GM18508 (cell line): ENCODE measurements around the gene SEMA6B.

ENCODE experiments used
- ATAC-seq: cut with Tn5 transposase; IDR thresholded peaks from one replicate; pipeline ENCODE4 v1.9.1; 2021; ENCODE audit warnings: moderate number of reproducible peaks; ENCODE audit not compliant: insufficient read depth, unreplicated experiment

Gene SEMA6B

DNA sequence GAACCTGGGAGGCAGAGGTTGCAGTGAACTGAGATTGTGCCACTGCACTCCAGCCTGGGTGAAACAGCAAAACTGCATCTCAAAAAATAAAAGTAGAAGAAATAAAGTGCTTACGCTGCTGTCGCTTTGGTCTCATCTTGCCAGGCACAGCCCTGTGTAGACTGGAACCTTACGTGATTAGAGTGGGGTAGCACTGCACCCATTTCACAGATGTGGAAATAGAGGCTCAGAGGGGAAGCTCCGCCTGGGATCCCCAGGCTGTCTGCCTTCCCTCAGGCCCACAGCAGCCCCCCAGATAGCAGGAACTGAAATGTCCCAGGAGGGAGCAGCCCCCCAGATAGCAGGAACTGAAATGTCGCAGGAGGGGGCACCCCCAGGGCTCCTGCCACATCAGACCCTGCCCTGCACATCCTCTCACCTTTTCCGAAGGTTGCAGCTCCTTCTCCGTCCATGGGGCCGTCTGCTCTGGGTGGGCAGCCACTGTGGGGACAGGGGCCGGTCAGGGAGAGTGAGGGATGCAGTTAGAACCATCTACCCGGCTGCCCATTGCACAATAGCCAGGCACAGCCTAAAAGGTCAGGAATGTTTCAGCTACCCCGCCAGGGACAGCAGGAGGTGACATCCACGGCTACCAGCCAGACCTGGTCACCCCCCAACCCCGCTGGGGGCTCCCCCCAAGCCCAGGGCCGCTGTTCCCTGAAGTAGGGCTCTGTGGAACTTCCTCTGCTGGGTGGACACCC lies 43.1 kb downstream of the SEMA6B start:
- ATAC-seq = no peak

- ATAC-seq = no peak
Observed at GRCh38 chr19:4515732-4516131, 43.8 kb downstream of the SEMA6B start.

DNA sequence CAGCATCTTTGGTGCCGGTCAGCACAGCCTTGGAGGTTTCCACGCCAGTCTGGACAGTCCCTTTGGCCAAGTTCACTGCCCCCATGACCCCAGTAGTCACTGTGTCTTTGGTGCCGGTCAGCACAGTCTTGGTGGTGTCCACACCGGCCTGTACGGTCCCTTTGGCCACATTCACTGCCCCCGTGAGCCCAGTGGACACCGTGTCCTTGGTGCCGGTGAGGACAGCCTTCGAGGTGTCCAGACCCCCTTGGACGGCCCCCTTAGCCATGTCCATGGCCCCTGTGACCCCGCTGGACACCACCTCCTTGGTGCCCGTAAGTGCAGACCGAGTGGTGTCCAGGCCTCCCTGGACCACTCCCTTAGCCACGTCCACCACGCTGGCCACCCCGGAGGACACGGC lies 46.2 kb downstream of the SEMA6B start:
- ATAC-seq = no peak

GRCh38 chr19:4512070-4512469 lies 47.4 kb downstream of the SEMA6B start:
- no peak for ATAC-seq

DNA sequence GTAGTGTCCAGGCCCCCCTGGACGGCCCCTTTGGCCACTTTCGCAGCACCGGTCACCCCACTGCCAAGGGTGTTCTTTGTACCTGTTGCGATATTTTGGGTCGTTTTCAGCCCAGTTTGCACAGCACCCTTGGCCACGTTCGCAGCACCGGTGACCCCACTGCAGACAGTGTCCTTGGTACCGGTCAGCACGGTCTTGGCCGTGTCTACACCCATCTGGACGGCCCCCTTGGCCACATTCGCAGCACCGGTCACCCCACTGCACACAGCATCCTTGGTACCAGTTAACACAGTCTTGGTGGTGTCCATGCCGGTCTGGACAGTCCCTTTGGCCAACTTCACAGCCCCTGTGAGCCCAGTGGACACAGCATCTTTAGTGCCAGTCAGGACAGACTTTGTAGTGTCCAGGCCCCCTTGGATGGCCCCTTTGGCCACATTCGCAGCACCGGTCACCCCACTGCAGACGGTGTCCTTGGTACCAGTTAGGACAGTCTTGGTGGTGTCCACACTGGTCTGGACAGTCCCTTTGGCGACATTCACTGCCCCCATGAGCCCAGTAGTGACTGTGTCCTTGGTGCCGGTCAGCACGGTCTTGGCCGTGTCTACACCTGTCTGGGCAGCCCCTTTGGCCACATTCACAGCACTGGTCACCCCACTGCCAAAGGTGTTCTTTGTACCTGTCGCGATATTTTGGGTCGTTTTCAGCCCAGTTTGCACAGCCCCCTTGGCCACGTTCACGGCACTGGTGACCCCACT lies 48.0 kb downstream of the SEMA6B start:
- ATAC-seq = no peak

DNA sequence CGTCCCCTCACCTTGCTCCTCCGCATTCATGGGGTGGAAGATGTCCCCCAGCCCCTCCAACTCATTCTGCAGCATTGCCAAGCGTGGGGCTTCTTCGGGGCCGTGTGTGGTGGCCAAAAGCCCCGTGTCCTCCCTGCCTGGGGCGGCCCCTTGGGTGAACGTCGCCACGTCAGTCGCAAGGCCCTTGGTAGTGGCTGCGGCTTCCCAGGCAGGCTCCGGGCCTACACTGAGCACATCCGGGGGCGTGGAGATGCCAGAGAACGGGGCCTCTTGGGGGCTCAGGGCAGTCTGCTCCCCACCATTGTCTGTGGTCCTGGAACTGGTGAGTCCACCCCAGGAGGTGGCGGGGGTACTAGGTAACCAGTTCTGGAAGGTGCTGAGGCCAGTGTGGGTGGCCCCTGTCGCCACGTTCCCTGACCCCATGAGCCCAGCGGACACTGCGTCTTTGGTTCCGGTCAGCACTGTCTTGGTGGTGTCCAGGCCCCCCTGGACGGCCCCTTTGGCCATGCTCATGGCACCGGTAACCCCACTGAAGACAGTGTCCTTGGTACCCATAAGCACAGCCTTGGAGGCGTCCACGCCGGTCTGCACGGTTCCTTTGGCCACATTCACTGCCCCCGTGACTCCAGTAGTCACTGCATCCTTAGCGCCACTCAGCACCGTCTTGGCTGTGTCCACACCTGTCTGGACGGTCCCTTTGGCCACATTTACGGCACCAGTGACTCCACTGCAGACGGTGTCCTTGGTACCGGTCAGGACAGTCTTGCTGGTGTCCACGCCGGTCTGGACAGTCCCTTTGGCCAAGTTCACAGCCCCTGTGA lies 48.8 kb downstream of the SEMA6B start:
- no peak for ATAC-seq

GRCh38 chr19:4508698-4509097 lies 50.8 kb downstream of the SEMA6B start:
- ATAC-seq = no peak

DNA sequence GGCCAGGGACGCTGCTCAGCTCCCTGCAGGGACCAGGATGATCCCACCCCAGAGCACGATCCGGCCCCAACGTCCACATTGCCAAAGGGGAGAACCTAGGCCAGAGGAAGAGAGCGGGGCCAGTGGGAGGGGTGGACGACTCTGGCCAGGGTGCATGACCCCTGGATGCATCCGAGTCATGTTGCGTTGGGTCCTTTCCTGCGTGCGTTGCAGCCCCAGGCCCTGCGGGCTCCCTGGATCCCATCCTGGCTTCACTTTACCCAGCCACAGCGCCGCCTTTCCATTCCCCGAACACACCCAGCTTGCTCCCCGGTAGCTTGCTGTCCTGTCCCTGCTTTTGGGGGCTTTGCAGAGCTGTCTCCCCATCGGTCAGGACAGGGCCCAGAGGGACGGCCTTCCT lies 51.7 kb downstream of the SEMA6B start:
- no peak for ATAC-seq

GRCh38 chr19:4507150-4507452 lies 52.4 kb downstream of the SEMA6B start:
- ATAC-seq = no peak

DNA sequence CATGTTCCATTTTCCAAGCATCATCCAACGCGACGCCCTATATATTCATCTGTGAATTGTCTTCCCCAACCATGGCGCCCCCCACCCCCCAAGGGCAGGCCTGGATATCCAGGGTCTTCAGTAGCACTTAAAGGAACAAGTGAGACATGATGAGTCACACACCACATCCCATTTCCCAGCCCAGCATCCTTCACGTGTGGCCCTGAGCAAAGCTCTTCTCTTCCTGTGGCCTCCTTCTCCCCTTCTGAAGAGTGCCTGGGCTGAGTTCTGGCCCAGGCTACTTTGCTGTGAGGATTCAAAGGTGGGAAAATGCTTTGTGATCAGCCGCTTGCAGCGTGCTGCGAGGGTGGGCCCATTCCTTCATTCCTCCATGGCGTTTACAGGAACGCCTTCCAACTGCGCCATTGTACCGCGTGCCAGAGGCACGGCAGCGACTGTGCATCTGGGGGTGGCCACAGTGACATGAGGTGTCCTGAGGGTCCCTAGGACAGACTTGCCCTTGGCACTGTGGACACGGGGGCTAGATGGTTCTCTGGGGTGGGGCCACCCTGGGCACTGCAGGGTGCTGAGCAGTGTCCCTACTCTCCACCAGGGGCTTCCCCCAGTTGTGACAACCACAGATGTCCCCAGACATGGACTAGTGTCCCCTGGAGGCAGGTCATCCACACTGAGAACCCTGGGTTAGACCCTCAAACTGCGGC lies 52.9 kb downstream of the SEMA6B start:
- no peak for ATAC-seq

DNA sequence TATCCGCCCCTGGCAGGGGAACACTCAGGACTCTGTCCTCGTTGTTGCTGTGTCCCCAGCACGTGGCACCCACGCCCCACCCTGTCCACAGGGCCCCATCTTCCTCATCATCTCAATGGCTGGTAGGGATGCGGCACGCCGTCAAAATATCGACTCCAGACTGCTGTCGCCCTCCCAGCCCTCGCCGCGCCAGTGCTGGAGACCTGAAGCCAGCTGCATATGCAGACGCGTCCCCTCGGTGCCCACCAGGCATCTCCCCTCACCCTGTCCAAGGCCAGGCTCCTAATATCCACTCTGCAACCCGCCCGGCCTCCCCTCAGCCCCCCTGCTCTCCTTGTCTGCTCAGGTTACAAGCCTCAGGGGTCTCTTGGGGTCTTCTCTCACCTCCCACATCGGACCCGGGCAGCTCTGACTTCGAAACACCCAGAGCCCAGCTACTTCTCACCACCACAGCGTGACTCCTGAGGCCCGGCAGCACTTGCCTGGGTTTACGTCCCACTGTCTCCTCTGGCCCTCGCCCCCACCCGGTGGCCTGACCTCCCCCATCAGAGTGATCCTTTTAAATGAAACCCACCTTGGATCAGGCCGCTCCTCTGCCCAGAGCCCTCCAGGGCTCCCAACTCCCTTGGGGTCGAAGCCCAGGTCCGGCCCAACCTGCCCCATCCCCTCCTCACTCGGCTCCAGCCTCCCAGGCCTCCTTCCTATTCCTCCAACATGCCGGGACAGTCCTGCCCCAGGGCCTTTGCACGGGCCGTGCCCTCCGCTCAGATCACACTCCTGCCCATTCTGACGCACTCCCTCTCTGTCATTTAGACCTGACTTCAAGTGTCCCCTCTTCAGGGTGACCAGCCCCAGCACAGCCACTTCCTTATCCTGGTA lies 53.7 kb downstream of the SEMA6B start:
- no peak for ATAC-seq

- ATAC-seq = no peak
Observed at GRCh38 chr19:4504891-4505569, 54.5 kb downstream of the SEMA6B start.

GRCh38 chr19:4504297-4504701 lies 55.2 kb downstream of the SEMA6B start:
- no peak for ATAC-seq

DNA sequence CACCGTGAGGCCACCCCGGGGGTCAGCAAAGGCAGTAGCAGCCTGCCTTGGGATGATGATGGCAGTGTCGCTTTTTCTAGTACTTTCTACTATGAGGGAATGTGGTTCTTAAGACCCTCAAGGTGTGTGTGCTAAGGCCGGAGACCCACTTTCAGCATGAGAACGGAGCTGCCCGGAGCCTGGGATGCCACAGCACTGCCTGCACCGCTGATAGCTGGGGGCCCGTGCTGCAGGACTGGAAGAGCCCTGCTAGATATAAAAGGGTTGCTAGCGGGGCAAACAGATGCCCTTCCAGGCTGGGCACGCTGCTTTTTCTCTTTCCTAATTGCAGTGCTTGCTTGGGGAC lies 55.7 kb downstream of the SEMA6B start:
- no peak for ATAC-seq

DNA sequence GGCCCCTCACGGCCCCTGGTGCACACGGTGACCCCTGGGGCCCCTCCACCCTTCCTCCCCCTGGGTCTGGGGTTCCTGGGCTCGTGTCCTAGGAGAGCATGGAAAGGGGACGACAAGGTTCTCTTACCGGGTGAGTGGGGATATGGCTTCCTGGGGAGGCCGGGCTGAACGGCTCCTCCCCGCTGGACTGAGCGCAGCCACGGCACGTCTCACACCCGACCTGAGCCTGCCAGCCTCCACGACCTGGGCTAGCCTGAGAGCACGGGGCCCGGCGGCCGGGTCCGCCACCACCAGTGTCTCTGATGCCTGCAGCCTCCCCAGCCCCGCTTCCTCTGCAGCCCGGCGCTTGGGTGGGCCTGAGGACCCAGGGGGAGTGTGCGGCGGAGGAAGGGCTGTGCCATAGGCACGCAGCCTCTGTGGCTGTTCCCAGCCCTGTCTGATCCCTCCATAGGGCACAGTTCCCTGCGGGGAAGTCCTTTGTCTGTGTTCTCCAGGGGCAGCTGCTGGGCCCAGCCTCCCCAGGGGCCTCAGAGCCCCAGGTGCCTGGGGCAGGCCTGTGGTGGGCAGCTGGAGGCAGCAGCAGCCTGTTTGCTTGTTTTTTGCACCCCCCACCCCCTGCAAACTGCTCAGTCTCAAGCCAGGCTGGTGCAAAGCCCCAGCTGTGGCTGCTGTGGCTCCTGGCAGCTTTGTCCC lies 56.2 kb downstream of the SEMA6B start:
- ATAC-seq = no peak

DNA sequence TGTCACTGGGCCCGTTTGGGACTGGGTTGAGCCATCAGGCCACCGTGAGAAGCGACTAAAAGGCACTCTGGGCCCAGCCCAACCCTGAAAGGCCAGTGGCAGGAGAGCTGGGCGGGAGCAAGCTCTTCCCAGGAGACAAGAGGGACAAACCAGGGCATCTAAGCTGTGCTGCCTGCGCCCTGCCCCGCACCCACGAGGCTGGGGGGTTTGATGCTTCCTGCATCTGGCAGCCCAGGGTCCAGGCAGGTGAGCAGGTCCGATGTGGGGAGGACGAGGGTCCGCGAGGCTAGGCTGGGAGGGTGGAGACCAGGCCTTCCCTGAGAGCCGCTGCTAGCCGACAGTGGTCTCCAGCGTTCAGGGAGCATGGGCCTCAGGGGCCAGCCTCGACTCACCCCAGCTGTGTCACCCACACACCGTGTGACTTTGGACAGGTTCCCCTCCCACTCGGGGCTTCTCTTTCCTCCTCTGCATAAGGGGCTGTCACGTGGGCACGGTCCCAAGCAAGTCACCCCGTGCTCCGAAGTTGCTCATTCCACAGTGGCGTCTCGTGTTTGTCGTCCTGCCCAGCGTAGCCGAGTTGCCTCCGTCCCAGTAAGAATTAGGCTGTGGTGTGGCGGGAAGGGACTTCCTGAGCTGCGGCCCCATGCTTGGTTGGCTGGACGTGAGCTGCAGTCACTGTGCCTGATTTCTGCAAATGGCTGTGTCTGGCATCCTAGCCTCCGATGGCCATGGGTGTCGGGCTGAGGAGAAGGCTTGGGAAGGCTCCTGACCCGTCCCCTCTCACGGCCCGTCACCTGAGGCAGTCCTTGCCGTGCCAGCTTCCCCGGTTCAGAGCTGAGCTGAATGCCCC lies 57.0 kb downstream of the SEMA6B start:
- no peak for ATAC-seq

DNA sequence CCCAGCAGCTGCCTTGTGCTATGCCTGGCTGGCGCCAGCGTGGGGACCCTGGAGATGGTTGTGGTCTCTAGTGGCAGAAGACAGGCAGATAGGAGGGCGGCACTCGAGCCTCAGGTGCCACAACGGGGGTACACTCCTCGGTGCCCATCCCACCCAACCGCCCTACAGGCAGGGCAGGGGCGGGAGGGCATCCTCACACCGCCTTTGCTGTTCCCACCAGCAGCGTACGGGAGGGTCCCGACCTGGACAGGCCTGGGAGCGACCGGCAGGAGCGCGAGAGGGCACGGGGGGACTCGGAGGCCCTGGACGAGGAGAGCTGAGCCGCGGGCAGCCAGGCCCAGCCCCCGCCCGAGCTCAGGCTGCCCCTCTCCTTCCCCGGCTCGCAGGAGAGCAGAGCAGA lies 57.8 kb downstream of the SEMA6B start:
- no peak for ATAC-seq
